ENCODE results near the gene NFIC. TPM values are rescaled to one million over a fixed set of nuclear protein-coding genes. Genes with fewer than 3 reads are reported as not detected.

NFIC gene
- total and polyA plus RNA-seq, 10 of the 15 experiments (the other 5 are each of a cell fraction or from before 2014, with no cell fraction given): 0.71 to 53.5 (median 10.2) TPM

DNA sequence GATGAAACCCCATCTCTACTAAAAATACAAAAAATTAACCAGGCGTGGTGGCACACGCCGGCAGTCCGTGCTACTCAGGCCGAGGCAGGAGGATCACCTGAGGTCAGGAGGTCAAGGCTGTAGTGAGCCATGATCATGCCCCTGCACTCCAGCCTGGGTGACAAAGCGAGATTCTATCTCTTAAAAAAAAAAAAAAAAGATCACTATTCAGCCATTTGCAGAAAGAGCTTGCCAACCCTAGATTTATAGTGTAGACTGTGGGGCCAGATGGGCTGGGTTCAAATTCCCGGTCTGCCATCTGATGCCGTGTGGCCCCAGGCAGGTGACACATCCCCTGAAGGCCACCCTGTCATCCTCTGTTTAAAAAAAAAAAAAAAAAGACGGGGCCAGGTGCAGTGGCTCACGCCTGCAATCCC, 85.1 kb downstream of the NFIC start (continued):
- TF ChIP-seq, protein P1, sequence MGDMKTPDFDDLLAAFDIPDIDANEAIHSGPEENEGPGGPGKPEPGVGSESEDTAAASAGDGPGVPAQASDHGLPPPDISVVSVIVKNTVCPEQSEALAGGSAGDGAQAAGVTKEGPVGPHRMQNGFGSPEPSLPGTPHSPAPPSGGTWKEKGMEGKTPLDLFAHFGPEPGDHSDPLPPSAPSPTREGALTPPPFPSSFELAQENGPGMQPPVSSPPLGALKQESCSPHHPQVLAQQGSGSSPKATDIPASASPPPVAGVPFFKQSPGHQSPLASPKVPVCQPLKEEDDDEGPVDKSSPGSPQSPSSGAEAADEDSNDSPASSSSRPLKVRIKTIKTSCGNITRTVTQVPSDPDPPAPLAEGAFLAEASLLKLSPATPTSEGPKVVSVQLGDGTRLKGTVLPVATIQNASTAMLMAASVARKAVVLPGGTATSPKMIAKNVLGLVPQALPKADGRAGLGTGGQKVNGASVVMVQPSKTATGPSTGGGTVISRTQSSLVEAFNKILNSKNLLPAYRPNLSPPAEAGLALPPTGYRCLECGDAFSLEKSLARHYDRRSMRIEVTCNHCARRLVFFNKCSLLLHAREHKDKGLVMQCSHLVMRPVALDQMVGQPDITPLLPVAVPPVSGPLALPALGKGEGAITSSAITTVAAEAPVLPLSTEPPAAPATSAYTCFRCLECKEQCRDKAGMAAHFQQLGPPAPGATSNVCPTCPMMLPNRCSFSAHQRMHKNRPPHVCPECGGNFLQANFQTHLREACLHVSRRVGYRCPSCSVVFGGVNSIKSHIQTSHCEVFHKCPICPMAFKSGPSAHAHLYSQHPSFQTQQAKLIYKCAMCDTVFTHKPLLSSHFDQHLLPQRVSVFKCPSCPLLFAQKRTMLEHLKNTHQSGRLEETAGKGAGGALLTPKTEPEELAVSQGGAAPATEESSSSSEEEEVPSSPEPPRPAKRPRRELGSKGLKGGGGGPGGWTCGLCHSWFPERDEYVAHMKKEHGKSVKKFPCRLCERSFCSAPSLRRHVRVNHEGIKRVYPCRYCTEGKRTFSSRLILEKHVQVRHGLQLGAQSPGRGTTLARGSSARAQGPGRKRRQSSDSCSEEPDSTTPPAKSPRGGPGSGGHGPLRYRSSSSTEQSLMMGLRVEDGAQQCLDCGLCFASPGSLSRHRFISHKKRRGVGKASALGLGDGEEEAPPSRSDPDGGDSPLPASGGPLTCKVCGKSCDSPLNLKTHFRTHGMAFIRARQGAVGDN (IDR thresholded peaks at IDR 0.05): no peak
- TF ChIP-seq KAT2A (conservative IDR thresholded peaks at IDR 0.05; ENCODE audit: control insufficient read depth, low read depth, low read length) (no peak), MTA3 (IDR thresholded peaks at IDR 0.05; ENCODE audit: borderline replicate concordance, low read length) (no peak), DPF2 (IDR thresholded peaks at IDR 0.05) (no peak), RELA (IDR thresholded peaks at IDR 0.05; ENCODE audit: borderline replicate concordance, partially characterized antibody) (no peak), HDGF (IDR thresholded peaks at IDR 0.05) (no peak), POLR2A (IDR thresholded peaks at IDR 0.05; ENCODE audit: low read depth, low read length) (no peak)
- TF ChIP-seq, protein P2, sequence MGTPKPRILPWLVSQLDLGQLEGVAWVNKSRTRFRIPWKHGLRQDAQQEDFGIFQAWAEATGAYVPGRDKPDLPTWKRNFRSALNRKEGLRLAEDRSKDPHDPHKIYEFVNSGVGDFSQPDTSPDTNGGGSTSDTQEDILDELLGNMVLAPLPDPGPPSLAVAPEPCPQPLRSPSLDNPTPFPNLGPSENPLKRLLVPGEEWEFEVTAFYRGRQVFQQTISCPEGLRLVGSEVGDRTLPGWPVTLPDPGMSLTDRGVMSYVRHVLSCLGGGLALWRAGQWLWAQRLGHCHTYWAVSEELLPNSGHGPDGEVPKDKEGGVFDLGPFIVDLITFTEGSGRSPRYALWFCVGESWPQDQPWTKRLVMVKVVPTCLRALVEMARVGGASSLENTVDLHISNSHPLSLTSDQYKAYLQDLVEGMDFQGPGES (IDR thresholded peaks at IDR 0.05): no peak
- TF ChIP-seq, protein P3, sequence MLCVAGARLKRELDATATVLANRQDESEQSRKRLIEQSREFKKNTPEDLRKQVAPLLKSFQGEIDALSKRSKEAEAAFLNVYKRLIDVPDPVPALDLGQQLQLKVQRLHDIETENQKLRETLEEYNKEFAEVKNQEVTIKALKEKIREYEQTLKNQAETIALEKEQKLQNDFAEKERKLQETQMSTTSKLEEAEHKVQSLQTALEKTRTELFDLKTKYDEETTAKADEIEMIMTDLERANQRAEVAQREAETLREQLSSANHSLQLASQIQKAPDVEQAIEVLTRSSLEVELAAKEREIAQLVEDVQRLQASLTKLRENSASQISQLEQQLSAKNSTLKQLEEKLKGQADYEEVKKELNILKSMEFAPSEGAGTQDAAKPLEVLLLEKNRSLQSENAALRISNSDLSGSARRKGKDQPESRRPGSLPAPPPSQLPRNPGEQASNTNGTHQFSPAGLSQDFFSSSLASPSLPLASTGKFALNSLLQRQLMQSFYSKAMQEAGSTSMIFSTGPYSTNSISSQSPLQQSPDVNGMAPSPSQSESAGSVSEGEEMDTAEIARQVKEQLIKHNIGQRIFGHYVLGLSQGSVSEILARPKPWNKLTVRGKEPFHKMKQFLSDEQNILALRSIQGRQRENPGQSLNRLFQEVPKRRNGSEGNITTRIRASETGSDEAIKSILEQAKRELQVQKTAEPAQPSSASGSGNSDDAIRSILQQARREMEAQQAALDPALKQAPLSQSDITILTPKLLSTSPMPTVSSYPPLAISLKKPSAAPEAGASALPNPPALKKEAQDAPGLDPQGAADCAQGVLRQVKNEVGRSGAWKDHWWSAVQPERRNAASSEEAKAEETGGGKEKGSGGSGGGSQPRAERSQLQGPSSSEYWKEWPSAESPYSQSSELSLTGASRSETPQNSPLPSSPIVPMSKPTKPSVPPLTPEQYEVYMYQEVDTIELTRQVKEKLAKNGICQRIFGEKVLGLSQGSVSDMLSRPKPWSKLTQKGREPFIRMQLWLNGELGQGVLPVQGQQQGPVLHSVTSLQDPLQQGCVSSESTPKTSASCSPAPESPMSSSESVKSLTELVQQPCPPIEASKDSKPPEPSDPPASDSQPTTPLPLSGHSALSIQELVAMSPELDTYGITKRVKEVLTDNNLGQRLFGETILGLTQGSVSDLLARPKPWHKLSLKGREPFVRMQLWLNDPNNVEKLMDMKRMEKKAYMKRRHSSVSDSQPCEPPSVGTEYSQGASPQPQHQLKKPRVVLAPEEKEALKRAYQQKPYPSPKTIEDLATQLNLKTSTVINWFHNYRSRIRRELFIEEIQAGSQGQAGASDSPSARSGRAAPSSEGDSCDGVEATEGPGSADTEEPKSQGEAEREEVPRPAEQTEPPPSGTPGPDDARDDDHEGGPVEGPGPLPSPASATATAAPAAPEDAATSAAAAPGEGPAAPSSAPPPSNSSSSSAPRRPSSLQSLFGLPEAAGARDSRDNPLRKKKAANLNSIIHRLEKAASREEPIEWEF (IDR thresholded peaks at IDR 0.05; ENCODE audit: insufficient replicate concordance, low read depth, low read length): no peak
